ENCODE measurements around the gene REEP1. TPM values are rescaled to one million over a fixed set of nuclear protein-coding genes. Genes with fewer than 3 reads are reported as not detected.

Gene REEP1
- total RNA-seq, 1 experiment from 2014 or later = 5.9 TPM

DNA sequence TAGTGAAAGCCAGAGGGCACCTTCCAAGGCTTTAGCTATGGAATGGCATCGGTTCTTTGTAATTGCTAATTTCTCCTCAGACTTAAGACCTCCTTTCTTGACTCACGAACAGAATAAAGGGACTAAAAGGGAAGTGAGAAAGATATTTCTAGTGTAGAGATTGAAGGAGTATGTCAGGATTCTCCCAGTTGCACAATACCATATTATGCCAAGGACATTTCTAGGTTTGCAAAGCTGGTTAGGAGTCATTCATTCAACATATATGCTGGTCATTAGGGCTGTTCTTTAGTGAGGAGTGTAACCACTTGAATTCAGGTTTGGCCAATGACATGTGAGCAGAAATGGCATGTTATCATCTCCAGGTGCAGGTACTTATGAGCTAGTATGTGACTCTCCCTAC, 7.4 kb downstream of the REEP1 start (continued):
- TF ChIP-seq ZNF274 (IDR thresholded peaks at IDR 0.05; ENCODE audit: low read depth, low read length) (no peak), SRF (IDR thresholded peaks at IDR 0.05; ENCODE audit: low read depth) (no peak)

DNA sequence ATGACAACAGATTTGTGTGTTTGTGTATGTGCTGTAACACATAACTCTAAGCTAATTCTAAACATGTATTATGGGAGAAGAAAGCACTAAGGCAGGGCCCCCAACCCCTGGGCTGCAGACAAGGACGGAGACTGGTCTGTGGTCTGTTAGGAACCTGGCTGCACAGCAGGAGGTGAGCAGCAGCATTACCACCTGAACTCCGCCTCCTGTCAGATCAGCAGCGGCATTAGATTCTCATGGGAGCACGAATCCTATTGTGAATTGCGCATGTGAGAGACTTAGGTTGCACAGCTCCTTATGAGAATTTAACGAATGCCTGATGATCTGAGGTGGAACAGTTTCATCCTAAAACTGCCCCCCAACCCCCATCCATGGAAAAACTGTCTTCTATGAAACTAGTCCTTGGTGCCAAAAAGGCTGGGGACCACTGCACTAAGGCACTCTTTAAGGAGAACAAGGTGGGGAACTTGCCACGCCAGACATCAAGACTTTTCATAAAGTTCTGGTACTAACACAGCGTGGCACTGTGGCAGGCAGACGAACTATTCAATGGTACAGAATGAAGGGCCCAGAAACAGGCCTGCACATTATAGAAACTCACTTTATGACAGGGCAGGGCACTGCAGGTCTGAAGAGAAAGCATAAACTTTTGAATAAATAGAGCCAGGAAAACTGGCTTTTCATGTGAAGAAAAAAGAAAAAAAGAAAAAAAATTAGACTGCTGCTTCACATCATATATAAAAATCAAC, 14.0 kb downstream of the REEP1 start:
- no peaks in the 10 kb centered on the region for H3K4me1 ChIP-seq (ENCODE audit: control insufficient read depth in 1 of 2, insufficient read depth in 2 of 2, low read length in 2 of 2)
- intact Hi-C loops (cut with micrococcal nuclease) = no loop called here
- no peak for TF ChIP-seq EGR1 (IDR thresholded peaks at IDR 0.05; ENCODE audit: low read depth)
- TF ChIP-seq, protein P1, sequence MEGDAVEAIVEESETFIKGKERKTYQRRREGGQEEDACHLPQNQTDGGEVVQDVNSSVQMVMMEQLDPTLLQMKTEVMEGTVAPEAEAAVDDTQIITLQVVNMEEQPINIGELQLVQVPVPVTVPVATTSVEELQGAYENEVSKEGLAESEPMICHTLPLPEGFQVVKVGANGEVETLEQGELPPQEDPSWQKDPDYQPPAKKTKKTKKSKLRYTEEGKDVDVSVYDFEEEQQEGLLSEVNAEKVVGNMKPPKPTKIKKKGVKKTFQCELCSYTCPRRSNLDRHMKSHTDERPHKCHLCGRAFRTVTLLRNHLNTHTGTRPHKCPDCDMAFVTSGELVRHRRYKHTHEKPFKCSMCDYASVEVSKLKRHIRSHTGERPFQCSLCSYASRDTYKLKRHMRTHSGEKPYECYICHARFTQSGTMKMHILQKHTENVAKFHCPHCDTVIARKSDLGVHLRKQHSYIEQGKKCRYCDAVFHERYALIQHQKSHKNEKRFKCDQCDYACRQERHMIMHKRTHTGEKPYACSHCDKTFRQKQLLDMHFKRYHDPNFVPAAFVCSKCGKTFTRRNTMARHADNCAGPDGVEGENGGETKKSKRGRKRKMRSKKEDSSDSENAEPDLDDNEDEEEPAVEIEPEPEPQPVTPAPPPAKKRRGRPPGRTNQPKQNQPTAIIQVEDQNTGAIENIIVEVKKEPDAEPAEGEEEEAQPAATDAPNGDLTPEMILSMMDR (IDR thresholded peaks at IDR 0.05 in 2 of 3, conservative IDR thresholded peaks at IDR 0.05 in 1 of 3; ENCODE audit: borderline replicate concordance in 1 of 3, insufficient read depth in 1 of 3, low read depth in 2 of 3, low read length in 2 of 3) = no peak
- no peak for TF ChIP-seq YY1 (IDR thresholded peaks at IDR 0.05; ENCODE audit: extremely low read depth, insufficient replicate concordance, low read depth, low read length)
- TF ChIP-seq JUND (IDR thresholded peaks at IDR 0.05) = no peak
- TF ChIP-seq EZH2 (IDR thresholded peaks at IDR 0.05) = no peak
- no peak for TF ChIP-seq SP1 (IDR thresholded peaks at IDR 0.05; ENCODE audit: low read depth)
- no peak for TF ChIP-seq ZFX (IDR thresholded peaks at IDR 0.05)
- TF ChIP-seq CBX3 (IDR thresholded peaks at IDR 0.05; ENCODE audit: low read depth) = no peak
- no peak for TF ChIP-seq TCF7L2 (IDR thresholded peaks at IDR 0.05; ENCODE audit: borderline replicate concordance, extremely low read depth, insufficient read depth, insufficient read length)
- TF ChIP-seq, protein P2, sequence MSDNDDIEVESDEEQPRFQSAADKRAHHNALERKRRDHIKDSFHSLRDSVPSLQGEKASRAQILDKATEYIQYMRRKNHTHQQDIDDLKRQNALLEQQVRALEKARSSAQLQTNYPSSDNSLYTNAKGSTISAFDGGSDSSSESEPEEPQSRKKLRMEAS (IDR thresholded peaks at IDR 0.05) = no peak
- TF ChIP-seq ELF1 (IDR thresholded peaks at IDR 0.05; ENCODE audit: borderline replicate concordance, low read depth) = no peak
- TF ChIP-seq, protein P3, sequence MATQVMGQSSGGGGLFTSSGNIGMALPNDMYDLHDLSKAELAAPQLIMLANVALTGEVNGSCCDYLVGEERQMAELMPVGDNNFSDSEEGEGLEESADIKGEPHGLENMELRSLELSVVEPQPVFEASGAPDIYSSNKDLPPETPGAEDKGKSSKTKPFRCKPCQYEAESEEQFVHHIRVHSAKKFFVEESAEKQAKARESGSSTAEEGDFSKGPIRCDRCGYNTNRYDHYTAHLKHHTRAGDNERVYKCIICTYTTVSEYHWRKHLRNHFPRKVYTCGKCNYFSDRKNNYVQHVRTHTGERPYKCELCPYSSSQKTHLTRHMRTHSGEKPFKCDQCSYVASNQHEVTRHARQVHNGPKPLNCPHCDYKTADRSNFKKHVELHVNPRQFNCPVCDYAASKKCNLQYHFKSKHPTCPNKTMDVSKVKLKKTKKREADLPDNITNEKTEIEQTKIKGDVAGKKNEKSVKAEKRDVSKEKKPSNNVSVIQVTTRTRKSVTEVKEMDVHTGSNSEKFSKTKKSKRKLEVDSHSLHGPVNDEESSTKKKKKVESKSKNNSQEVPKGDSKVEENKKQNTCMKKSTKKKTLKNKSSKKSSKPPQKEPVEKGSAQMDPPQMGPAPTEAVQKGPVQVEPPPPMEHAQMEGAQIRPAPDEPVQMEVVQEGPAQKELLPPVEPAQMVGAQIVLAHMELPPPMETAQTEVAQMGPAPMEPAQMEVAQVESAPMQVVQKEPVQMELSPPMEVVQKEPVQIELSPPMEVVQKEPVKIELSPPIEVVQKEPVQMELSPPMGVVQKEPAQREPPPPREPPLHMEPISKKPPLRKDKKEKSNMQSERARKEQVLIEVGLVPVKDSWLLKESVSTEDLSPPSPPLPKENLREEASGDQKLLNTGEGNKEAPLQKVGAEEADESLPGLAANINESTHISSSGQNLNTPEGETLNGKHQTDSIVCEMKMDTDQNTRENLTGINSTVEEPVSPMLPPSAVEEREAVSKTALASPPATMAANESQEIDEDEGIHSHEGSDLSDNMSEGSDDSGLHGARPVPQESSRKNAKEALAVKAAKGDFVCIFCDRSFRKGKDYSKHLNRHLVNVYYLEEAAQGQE (IDR thresholded peaks at IDR 0.05; ENCODE audit: low read depth) = no peak
- no peak for TF ChIP-seq EZH2phosphoT487 (IDR thresholded peaks at IDR 0.05; ENCODE audit: borderline replicate concordance)
- TF ChIP-seq CEBPB (IDR thresholded peaks at IDR 0.05; ENCODE audit: low read depth) = no peak
- TF ChIP-seq RAD21 (IDR thresholded peaks at IDR 0.05; ENCODE audit: low read depth) = no peak
- TF ChIP-seq SRF (IDR thresholded peaks at IDR 0.05; ENCODE audit: low read depth) = no peak
- TF ChIP-seq POLR2A (IDR thresholded peaks at IDR 0.05; ENCODE audit: borderline replicate concordance, extremely low read depth, insufficient read depth, insufficient read length) = no peak
- TF ChIP-seq, protein P4, sequence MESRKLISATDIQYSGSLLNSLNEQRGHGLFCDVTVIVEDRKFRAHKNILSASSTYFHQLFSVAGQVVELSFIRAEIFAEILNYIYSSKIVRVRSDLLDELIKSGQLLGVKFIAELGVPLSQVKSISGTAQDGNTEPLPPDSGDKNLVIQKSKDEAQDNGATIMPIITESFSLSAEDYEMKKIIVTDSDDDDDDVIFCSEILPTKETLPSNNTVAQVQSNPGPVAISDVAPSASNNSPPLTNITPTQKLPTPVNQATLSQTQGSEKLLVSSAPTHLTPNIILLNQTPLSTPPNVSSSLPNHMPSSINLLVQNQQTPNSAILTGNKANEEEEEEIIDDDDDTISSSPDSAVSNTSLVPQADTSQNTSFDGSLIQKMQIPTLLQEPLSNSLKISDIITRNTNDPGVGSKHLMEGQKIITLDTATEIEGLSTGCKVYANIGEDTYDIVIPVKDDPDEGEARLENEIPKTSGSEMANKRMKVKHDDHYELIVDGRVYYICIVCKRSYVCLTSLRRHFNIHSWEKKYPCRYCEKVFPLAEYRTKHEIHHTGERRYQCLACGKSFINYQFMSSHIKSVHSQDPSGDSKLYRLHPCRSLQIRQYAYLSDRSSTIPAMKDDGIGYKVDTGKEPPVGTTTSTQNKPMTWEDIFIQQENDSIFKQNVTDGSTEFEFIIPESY (IDR thresholded peaks at IDR 0.05; ENCODE audit: extremely low read depth, insufficient replicate concordance, low read length) = no peak

More for the DNA sequence above, 14.0 kb downstream of the REEP1 start:
- H2AFZ ChIP-seq (ENCODE audit: low read depth, low read length, poor library complexity, severe bottlenecking) = no peak overlapping the region
- CTCF ChIA-PET = no interaction called here
- no peak overlapping the region for H3K27ac ChIP-seq (ENCODE audit: low read depth, low read length)
- DNase-seq (ENCODE audit: low read depth, low spot score) = no peak
- H3K79me2 ChIP-seq (ENCODE audit: insufficient read depth, low read length) = no peaks in the 10 kb centered on the region
- RAD21 ChIA-PET (ENCODE audit: low non-redundant PET in 1 of 2, low total read pairs in 2 of 2, uncharacterized antibody in 2 of 2, unreplicated experiment in 2 of 2) = no interaction called here
- H3K27me3 ChIP-seq (ENCODE audit: insufficient read depth, low read length) = no peaks in the 10 kb centered on the region
- BruUV-seq (replicated peaks) = no TSS peak
- no peak overlapping the region for H3K4me2 ChIP-seq (ENCODE audit: low read length)
- H3K9me2 ChIP-seq (ENCODE audit: insufficient read depth) = no peaks in the 10 kb centered on the region
- H3K9ac ChIP-seq (ENCODE audit: low read length) = no peak overlapping the region
- no peaks in the 10 kb centered on the region for H3K9me3 ChIP-seq (ENCODE audit: control insufficient read depth in 1 of 2, insufficient read depth in 1 of 2, low read depth in 1 of 2, low read length in 2 of 2)
- H3K36me3 ChIP-seq (ENCODE audit: control insufficient read depth in 1 of 2, insufficient read depth in 2 of 2, low read length in 2 of 2) = no peaks in the 10 kb centered on the region
- H4K20me1 ChIP-seq (ENCODE audit: insufficient read depth) = no peaks in the 10 kb centered on the region
- no peak for ATAC-seq
- POLR2A ChIA-PET = no interaction called here
- no peak overlapping the region for H3K4me3 ChIP-seq (replicated peaks in 1 of 2; ENCODE audit: low read depth in 1 of 2, low read length in 2 of 2)

Measured in HCT116 (cell line).